Panc1 (cell line): ENCODE measurements around the gene MOCS2.

ENCODE experiments used
- POLR2AphosphoS5 ChIP-seq: IDR thresholded peaks from 2 replicates; pipeline ENCODE4 v1.6.1; 2012; ENCODE audit warnings: mild to moderate bottlenecking, low read depth, low read length, moderate library complexity
- SIN3A ChIP-seq: IDR thresholded peaks from 2 replicates; pipeline ENCODE4 v1.6.1; 2012; ENCODE audit warnings: low read depth, mild to moderate bottlenecking, low read length, moderate library complexity, borderline replicate concordance; ENCODE audit not compliant: insufficient read depth
- TCF7L2 ChIP-seq: IDR thresholded peaks from 2 replicates; pipeline ENCODE4 v1.6.1; 2011; ENCODE audit warnings: mild to moderate bottlenecking, low read depth, low read length, inconsistent platforms
- TF ChIP-seq, protein P1 (sequence below): fragments of 450-650 bp; IDR thresholded peaks from 2 replicates; pipeline ENCODE4 v1.5.1; 2017; ENCODE audit warnings: mild to moderate bottlenecking
- TF ChIP-seq, protein P2 (sequence below), 2 experiments: IDR thresholded peaks; 2 replicates each; pipeline ENCODE4 v1.6.1; 2011 to 2012; ENCODE audit warnings: low read depth in 2 of 2, control low read depth in 1 of 2, low read length in 1 of 2, mild to moderate bottlenecking in 1 of 2, moderate library complexity in 1 of 2; ENCODE audit not compliant: insufficient read depth in 1 of 2

DNA sequence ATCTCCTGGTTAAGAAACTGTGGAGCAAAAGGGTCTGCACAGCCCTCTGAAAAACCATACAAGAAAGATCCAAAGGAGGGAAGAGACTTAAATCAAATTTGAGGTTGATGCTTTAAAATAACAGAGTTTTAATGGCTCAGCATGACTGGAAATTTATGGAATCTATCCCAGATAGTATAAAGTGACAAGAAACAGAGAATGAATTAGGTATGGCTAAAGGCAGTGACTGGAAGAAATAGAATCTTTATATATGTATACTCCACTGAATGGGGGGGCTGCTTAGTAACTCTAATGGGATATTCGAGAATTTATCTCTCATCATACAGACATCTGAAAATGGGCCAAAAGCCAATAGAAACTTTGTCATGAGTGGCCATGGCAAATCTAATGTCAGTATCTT, 17.6 kb upstream of the MOCS2 start:
- TF ChIP-seq, protein P1, sequence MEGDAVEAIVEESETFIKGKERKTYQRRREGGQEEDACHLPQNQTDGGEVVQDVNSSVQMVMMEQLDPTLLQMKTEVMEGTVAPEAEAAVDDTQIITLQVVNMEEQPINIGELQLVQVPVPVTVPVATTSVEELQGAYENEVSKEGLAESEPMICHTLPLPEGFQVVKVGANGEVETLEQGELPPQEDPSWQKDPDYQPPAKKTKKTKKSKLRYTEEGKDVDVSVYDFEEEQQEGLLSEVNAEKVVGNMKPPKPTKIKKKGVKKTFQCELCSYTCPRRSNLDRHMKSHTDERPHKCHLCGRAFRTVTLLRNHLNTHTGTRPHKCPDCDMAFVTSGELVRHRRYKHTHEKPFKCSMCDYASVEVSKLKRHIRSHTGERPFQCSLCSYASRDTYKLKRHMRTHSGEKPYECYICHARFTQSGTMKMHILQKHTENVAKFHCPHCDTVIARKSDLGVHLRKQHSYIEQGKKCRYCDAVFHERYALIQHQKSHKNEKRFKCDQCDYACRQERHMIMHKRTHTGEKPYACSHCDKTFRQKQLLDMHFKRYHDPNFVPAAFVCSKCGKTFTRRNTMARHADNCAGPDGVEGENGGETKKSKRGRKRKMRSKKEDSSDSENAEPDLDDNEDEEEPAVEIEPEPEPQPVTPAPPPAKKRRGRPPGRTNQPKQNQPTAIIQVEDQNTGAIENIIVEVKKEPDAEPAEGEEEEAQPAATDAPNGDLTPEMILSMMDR: no peak
- TF ChIP-seq POLR2AphosphoS5 (no peak), TCF7L2 (no peak), SIN3A (no peak)
- TF ChIP-seq, protein P2, sequence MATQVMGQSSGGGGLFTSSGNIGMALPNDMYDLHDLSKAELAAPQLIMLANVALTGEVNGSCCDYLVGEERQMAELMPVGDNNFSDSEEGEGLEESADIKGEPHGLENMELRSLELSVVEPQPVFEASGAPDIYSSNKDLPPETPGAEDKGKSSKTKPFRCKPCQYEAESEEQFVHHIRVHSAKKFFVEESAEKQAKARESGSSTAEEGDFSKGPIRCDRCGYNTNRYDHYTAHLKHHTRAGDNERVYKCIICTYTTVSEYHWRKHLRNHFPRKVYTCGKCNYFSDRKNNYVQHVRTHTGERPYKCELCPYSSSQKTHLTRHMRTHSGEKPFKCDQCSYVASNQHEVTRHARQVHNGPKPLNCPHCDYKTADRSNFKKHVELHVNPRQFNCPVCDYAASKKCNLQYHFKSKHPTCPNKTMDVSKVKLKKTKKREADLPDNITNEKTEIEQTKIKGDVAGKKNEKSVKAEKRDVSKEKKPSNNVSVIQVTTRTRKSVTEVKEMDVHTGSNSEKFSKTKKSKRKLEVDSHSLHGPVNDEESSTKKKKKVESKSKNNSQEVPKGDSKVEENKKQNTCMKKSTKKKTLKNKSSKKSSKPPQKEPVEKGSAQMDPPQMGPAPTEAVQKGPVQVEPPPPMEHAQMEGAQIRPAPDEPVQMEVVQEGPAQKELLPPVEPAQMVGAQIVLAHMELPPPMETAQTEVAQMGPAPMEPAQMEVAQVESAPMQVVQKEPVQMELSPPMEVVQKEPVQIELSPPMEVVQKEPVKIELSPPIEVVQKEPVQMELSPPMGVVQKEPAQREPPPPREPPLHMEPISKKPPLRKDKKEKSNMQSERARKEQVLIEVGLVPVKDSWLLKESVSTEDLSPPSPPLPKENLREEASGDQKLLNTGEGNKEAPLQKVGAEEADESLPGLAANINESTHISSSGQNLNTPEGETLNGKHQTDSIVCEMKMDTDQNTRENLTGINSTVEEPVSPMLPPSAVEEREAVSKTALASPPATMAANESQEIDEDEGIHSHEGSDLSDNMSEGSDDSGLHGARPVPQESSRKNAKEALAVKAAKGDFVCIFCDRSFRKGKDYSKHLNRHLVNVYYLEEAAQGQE (IDR thresholded peaks at IDR 0.05; ENCODE audit: insufficient read depth in 1 of 2, low read depth in 2 of 2, low read length in 1 of 2): no peak
